ENCODE measurements around the gene UBE2I. TPM values are rescaled to one million over a fixed set of nuclear protein-coding genes. Genes with fewer than 3 reads are reported as not detected.

The UBE2I gene
- total RNA-seq, 2 donors from 2014 or later, result 204 to 206 TPM

DNA sequence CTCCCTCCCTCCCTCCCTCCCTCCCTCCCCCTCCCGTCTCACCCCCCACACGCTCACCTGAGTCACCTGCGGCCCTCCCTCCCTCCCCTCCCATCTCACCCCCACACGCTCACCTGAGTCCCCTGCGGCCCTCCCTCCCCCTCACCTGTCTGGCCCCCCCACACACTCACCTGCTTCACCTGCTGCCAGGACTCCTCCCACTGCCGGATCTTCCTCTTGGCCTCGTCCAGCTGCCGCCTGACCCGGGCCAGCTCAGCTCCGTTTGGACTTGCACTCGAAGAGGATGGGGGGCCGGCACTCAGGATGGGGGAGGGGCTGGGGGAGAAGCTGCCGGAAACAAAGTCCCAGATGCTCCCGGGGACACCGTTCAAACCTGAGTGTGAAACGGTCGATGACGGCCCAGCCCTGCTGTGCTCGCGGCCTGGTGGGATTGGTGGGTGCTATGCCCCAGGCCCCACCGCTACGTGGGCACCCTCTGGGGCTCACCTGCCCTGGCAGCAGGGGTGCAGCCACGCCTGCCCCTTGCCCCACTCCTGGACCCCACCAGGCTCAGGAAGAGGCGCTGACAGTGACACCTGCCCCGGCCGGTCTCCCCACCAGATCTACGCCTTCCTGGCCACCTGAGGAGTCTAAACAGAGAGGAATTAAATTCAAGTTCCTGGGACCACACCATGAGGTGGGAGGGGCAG lies 58.2 kb downstream of the UBE2I start:
- H3K27me3 Mint-ChIP-seq, result no peaks in the 10 kb centered on the region
- no peak overlapping the region for H3K4me3 Mint-ChIP-seq
- H3K4me1 Mint-ChIP-seq, result no peaks in the 10 kb centered on the region
- H3K36me3 Mint-ChIP-seq (ENCODE audit: low read depth), result peaks cover 67% of the 10 kb centered on the region
- H3K27ac Mint-ChIP-seq, result no peak overlapping the region
- no peaks in the 10 kb centered on the region for H3K9me3 Mint-ChIP-seq
- no peak for ATAC-seq (replicated peaks)

DNA sequence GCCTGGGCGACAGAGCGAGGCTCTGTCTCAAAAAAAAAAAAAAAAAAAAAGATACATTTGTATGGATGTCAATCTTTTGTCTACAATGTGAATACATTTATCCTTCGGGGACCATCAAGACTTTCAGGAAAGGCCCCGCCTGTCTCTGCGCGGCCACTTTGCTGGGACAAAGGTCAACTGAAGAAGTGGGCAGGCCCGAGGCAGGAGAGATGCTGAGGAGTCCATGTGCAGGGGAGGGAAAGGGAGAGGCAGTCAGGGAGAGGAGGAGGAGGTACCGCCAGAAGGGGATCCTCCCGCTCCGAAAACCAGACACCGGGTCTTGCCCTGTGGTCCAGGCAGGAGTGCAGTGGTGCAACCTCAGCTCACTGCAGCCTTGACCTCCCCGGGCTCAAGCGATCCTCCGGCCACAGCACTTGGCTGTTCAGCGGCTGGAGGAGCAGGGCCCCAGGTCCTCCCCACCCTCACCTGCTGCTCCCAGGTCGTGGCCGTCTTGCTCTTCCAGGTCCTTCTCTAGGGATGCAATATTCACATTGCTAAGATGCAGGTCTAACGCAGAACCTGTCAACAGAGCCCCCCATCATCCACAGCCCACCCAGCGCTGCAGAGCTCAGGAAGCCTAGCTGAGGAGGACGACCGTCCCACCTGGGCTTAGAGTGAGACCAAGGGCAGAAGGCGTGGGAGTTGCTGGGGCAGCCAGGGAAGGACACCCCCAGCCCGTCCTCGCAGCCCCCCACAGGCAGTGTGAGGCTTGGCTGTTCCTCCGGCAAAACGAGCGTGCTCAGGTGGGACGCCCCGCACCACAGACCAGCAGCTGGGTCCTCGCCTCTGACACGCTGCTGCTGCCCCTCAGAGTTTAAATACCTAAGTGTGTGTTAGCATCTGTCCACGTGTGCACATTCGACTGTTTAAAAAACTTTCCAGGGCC lies 61.9 kb downstream of the UBE2I start:
- H3K27me3 Mint-ChIP-seq, result no peaks in the 10 kb centered on the region

DNA sequence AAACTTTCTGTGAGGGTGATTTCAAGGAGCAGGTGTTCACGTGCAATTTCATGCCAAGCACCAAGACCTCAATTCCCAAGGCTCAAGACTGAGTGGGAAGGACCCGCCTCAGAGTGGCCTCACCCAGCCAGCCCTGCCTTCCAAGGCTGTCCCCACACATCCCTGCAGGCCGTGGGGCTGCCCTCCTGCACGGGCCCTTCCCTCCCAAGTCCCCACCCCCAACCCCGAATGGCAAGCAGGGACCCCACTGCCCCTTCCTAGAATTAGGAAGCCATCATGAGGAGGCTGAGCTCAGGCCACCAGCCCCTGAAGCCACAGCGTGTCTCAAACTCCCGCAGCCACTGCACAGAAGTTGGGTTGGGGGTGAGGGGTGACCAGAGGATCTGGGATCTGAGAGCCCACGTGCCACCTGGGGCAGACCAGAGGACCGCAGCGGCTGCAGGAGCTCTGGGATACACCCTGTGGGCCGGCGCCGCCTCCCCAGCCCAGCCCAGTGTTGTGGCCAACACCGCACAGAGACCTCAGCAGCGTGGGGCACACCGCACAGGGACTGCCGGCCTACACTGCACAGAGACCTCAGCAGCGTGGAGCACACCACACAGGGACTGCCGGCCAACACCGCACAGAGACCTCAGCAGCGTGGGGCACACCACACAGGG lies 63.0 kb downstream of the UBE2I start:
- ATAC-seq (replicated peaks), result no peak
- H3K4me1 Mint-ChIP-seq, result no peaks in the 10 kb centered on the region
- H3K9me3 Mint-ChIP-seq, result no peaks in the 10 kb centered on the region
- H3K36me3 Mint-ChIP-seq (ENCODE audit: low read depth), result peaks cover 30% of the 10 kb centered on the region
- no peak overlapping the region for H3K27ac Mint-ChIP-seq
- no peak overlapping the region for H3K4me3 Mint-ChIP-seq
- H3K27me3 Mint-ChIP-seq, result no peaks in the 10 kb centered on the region

More for the DNA sequence above, 61.9 kb downstream of the UBE2I start:
- Mint-ChIP-seq H3K4me3 (no peak overlapping the region), H3K4me1 (no peaks in the 10 kb centered on the region), H3K27ac (no peak overlapping the region), H3K36me3 (ENCODE audit: low read depth) (peaks cover 30% of the 10 kb centered on the region), H3K9me3 (no peaks in the 10 kb centered on the region)
- no peak for ATAC-seq (replicated peaks)

DNA sequence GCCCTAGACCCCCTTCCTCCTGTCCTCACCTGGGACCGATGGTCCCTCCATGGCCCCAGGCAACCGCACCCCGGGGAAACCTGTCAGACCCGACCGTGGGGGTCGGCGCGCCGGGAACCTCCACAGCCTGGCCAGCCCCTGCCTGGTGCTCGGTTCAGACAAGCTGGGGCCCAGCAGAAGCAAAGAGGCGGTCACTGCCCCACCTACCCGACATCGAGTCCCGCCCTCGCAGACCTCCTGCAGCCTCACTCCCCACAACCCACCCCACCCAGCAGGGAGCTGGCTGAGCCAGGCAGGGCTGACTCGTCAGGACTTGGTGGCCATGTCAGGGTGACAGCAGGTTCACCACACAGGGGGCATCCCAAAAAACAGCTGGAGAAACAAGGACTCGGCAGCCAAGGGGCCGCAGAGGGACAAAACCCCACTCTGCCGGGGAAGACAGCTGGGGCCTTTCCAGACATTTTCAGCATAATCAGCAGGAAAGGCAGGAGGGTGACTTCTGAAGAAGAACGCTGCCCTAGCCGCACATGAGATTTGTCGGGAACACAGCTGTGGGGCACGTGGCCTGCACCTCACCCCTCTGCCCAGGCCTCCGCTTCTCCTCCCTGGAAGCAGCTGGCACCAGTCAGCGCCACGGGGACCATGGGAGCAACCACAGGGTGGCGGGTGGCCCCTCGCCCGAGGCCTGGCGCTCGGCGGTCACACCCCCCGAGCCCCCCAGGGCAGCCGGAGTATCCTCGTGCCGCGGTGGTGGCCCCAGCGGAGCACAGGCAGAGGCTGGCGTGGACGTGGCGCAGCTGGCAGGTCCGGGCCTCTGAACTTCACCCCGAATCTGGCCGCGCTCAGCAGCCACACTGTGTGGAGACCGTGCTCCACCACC lies 65.2 kb downstream of the UBE2I start:
- ATAC-seq (replicated peaks), result no peak
- Mint-ChIP-seq H3K9me3 (no peaks in the 10 kb centered on the region), H3K36me3 (ENCODE audit: low read depth) (peaks cover 38% of the 10 kb centered on the region), H3K27me3 (no peaks in the 10 kb centered on the region), H3K27ac (no peak overlapping the region), H3K4me1 (peaks cover 12% of the 10 kb centered on the region), H3K4me3 (no peak overlapping the region)

DNA sequence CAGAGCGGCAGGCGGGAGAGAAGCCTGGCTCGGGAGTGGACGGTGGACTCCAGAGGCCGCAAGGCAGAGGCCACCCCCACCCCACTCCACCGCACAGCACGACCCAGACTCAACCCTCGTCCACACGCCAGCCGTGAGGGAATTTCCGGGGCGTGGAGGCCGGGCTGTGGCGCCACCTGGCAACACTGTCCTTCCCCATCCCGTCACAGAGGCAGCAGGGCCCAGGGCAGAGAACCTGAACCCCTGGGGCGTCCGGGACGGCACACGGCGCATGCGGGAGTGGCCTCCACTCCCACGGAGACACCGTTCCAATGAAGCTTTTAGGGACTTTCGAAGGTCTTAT lies 65.8 kb downstream of the UBE2I start:
- Mint-ChIP-seq H3K9me3 (no peaks in the 10 kb centered on the region), H3K36me3 (ENCODE audit: low read depth) (peaks cover 32% of the 10 kb centered on the region), H3K27ac (no peak overlapping the region), H3K4me3 (no peak overlapping the region), H3K4me1 (peaks cover 12% of the 10 kb centered on the region), H3K27me3 (no peaks in the 10 kb centered on the region)
- ATAC-seq (replicated peaks), result no peak

DNA sequence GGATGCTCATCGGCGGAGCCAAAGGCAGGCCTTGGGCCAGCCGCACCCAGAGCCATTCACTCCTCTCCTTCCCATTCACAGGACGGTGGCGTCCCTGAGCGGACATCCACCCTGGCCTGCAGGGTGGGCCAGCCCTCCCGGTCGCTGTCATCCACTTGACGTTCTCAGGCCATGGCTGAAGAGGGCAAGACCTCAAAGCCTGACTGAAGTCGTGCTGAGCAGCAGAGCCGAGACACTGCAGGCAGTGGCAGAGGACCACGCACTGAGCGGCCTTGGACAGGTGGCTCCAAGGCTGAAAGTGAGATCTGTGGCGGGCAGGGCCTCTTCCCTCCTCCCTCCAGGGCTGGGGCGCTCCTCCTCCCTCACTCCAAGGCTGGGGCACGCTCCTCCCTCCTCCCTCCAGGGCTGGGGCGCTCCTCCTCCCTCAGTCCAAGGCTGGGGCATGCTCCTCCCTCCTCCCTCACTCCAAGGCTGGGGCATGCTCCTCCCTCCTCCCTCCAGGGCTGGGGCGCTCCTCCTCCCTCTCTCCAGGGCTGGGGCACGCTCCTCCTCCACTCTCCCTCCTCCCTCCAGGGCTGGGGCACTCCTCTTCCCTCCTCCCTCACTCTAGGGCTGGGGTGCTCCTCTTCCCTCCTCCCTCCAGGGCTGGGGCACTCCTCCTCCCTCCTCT lies 66.4 kb downstream of the UBE2I start:
- H3K9me3 Mint-ChIP-seq, result no peaks in the 10 kb centered on the region
- no peak overlapping the region for H3K27ac Mint-ChIP-seq
- ATAC-seq (replicated peaks), result no peak
- H3K36me3 Mint-ChIP-seq (ENCODE audit: low read depth), result peaks cover 29% of the 10 kb centered on the region
- no peak overlapping the region for H3K4me3 Mint-ChIP-seq
- no peaks in the 10 kb centered on the region for H3K27me3 Mint-ChIP-seq
- H3K4me1 Mint-ChIP-seq, result peaks cover 12% of the 10 kb centered on the region

Other genes starting within 250 kb of the UBE2I start
- not detected for gene SSTR5, start 236.9 kb upstream of the UBE2I start, total RNA-seq
- gene C1QTNF8, start 213.4 kb upstream of the UBE2I start, total RNA-seq, result not detected
- gene CACNA1H, start 156.5 kb upstream of the UBE2I start, total RNA-seq, result 1 to 10 TPM; 1.4 to 1.9 TPM
- not detected for gene TPSG1, start 84.4 kb upstream of the UBE2I start, total RNA-seq
- not detected for gene TPSB2, start 79.5 kb upstream of the UBE2I start, total RNA-seq
- under 1 TPM; 0.29 to 0.32 TPM for gene TPSAB1, start 68.9 kb upstream of the UBE2I start, total RNA-seq
- gene TPSD1, start 53.6 kb upstream of the UBE2I start, total RNA-seq, result not detected
- gene BAIAP3, start 24.0 kb downstream of the UBE2I start, total RNA-seq, result 1 to 10 TPM in 1 of 2 donors, under 1 TPM in 1; 0.71 to 2.2 TPM
- 10 to 100 TPM; 36.7 to 64.2 TPM for gene TSR3, start 42.2 kb downstream of the UBE2I start, total RNA-seq
- 10 to 100 TPM; 22.6 to 24.4 TPM for gene GNPTG, start 42.3 kb downstream of the UBE2I start, total RNA-seq
- gene UNKL, start 105.1 kb downstream of the UBE2I start, total RNA-seq, result 10 to 100 TPM; 36.4 to 76.4 TPM
- gene UQCC4, start 111.1 kb downstream of the UBE2I start, total RNA-seq, result 10 to 100 TPM; 12.1 to 23.1 TPM
- gene PERCC1, start 121.4 kb downstream of the UBE2I start, total RNA-seq, result not detected
- 1 to 10 TPM; 2.1 to 3.7 TPM for gene CCDC154, start 134.9 kb downstream of the UBE2I start, total RNA-seq
- gene CLCN7, start 165.4 kb downstream of the UBE2I start, total RNA-seq, result 10 to 100 TPM; 44.8 to 63.9 TPM
- gene PTX4, start 179.3 kb downstream of the UBE2I start, total RNA-seq, result not detected
- gene TELO2, start 183.7 kb downstream of the UBE2I start, total RNA-seq, result 10 to 100 TPM; 49.2 to 67.9 TPM
- 10 to 100 TPM; 14.3 to 22.5 TPM for gene TMEM204, start 224.0 kb downstream of the UBE2I start, total RNA-seq

Data from activated T-helper 17 cell treated with anti-CD3 and anti-CD28 coated beads, Interleukin-2, amount 50 U/mL, for 72 hours (primary cell).